AG08396 (cell line): ENCODE data around the gene NBEA.

ENCODE experiments used
- DNase-seq: peaks from one replicate; pipeline ENCODE4 v3.0.0; 2012; ENCODE audit warnings: low spot score, mixed read lengths

NBEA gene

DNA sequence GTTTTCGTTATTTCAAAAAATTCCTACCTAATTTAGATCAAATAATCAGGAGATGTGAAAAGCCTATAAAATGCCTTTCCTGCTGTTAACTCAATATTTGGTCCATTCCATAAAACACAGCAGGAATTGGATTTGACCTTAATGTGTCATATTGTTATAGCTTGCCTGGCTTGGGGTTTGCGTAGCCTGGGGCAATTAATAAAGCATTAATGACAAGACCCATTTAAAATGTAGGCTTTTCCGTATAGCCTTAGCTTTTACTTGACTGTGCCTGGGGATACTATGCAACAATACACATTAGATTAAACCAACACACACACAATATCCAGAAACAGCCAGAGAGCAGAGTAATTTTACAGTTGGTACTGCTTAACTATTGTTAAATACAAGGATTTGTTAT, 651.6 kb downstream of the NBEA start:
- DNase-seq: no peak

DNA sequence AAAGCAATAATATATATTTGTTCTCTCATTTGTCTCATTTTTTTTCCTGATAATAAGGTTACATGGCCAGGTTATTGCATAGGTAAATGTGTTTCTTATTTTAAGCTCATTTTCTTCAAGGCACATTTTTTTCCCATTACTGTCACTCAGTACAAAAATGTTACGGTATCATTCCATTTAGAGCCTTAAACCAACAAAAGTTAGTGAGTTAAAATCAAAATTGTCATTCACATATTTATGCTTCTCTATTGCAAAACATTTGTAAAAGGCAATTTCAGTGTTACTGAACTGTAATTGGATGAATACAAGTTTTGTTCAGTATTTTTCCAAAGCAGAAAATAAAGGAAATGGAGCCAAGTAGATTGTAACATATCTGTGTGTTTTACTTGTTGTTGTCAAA, 652.0 kb downstream of the NBEA start:
- DNase-seq: no peak

DNA sequence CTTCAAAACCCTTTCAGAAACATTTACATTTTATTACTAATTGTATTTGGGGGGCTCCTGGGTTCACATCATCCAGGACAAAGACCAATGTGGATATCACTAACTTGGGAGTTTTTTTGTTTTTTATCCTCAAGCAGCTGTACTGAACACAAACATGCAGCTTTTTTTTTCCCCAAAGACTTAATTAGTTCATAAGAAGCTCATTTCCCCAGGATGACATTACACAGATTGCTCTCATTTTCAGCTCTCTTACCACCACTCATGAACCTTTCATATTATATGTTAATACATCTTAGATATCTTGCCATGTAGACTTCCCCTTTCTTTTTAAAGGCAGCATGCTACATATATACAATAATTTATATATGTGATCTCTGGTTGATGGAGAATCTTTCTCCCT, 653.1 kb downstream of the NBEA start:
- no peak for DNase-seq

DNA sequence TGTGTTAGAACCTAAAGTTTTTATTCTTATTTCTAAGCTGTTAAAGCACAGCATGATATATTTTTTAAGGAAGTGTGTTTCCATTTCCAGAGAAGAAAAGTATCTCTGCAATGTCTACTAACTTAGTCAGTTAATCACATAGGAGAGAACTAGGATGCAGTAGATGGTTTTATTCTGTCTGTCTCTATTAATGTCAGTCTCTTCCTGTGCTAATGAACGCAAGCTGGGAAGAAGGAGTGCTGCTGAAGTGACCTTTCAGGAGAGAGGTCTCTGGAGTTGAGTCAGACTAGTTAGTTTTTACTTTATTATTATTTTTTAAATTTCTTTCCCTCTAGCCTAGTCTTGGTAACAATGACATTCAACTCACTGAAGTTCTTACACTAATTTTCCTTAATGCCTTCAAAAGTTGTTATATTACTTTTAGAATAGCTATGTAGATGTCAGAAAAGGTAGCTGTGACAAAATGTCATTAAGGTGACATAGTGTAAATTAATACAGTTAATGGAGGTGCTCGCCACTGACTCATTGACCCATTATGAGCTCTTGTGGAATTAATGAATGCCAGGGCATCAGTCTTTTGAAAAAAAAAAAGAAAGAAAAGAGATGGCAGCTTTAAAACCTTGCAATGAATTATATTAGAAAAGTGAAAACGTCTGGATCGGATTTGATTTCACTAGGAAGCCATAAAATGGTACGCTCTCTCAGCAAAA, 654.4 kb downstream of the NBEA start:
- no peak for DNase-seq

DNA sequence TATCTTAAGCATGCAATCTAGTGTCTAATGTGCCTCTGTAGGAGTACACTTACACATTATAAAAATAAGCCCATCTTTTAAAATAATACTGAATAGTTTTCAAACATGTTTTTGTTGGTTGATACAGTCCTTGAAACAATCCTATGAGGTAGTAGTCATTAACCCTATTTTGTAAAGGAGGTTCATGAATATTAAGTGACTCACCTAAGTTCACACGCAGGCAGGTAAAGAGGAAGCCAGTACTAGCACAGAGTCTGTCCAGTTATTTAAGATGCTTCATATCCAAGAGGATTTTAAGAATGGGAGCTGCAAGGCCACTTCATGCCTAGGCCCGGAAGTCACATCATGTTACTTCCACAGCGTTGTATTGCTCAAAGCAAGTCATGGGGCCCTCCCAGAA, 655.4 kb downstream of the NBEA start:
- DNase-seq: no peak

DNA sequence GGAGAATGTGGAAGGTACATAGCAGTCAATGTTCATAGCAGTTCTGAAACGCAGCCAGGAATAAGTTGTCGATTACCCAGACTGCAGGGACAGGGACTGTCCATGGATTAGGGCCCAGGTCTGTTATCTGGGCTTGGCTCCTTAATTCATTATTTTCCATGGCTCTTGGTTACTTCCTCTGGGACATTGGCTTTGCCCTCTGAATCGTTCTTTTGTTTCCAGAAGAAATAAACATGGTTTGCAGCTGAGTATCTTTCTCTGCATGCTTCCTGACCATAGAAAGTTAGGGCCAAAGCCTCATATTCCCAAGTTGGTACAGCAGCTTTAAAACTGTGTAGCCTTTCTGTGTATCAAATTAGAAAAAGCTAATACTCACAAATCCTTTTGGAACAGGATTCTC, 656.2 kb downstream of the NBEA start:
- no peak for DNase-seq

DNA sequence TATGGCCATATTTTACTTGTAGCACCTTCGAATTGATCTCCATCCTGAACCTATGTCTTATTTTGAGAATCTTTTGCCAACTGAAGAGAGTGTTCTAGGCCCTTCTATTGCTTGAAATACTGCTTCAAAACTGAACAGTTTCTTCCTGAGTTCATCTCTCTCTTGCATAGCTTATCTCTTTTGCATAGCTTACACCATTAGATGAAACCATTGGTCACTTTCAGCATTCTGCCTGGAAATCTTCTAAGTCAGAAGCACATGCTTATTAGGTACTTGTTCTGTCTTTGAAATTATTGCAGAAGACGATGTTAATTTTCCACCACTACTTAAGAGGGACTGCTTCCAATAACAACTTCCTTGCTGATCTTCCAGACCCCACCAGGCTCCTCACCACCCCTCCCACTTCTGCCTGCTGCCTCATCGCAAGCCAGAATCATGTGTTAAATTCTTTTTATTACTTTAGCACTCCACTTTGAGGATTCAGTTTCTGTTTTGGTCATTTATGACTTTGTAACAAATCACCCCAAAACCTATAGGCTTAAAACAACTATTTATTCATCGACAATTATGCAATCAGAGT, 656.8 kb downstream of the NBEA start:
- no peak for DNase-seq

DNA sequence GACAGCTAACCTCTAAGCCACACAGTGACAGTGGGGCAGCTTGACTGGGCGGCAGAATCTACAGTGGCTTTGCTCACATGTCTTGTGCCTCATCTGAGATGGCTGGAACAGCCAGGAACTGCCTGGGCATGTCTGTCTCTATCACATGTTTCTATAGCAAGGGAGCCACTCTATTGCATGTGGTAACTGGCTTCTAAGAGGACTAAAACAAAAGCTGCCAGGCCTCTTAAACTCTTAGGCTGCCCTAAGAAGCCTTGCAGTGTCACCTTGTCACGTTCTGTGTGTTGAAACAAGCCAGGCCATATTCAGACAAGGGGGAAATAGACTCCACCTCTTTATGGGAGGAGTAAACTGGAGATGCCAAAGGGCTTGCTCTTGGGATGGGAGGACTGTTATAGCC, 657.3 kb downstream of the NBEA start:
- no peak for DNase-seq

DNA sequence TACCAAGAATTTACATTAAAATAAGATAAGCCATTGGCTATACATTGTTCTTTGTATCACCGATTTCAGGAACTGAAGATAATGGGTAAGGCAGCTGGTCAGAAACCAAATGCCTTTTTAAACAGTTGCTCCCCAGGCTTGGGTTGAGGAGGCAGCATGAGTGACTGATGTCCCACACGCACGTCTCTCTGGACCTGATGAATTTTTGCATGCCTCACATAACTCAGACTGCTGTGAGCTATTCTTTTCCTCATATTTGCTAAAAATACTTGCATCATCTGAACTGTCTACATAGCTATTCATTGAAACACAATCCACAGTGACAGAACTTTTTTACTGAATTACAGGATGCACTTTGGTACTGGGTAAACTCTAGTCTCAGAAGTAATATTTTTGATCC, 658.1 kb downstream of the NBEA start:
- peak; percentile 5 for DNase-seq

DNA sequence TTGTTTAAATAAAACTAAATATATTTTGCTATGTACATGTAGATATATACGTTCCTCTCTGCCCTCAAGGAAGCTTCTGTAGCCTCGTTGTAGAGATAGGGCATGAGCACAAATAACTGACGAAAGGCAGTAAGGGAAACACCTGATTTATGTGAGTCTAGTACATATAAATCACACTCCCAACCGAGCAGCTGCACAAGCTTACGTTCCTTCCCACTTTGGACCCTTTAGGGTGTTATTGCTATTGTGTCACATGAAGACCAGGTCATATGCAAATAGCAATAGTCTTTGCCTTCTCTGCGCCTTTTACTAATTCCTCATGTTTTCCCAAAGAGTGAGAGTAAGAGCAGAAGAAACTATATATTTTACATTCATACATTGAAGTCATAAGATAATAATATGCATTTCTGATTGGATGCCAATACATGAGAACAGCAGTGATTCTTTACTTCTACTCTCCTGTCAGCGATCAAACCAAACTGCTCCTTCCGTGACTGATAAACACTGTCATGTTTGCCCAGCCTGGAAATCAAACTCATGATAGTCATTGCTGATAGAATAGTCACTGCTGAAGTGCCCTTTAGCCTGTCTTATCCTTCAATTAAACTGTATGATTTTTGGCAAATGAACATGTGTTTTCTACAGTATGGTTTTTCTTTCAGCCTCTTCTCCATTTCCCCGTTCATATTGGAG, 661.7 kb downstream of the NBEA start:
- no peak for DNase-seq

DNA sequence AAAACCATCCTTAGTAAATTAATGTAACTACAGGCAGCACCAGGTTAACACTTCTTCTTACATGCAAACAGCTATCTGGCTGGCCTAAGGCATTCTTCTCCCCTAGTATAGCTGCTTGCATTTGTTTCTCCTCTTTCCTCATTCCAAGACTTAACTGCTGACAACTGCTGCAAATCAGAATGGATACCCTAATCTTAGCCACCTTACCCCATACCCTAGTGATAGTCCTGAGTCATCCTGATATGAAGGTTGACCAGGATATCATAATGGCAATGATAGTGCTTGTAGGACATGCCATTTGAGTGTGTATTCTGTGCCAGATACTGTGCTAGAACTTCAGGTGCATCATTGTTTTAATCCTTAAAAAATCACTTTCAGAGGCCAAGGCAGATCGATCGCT, 672.6 kb downstream of the NBEA start:
- no peak for DNase-seq

DNA sequence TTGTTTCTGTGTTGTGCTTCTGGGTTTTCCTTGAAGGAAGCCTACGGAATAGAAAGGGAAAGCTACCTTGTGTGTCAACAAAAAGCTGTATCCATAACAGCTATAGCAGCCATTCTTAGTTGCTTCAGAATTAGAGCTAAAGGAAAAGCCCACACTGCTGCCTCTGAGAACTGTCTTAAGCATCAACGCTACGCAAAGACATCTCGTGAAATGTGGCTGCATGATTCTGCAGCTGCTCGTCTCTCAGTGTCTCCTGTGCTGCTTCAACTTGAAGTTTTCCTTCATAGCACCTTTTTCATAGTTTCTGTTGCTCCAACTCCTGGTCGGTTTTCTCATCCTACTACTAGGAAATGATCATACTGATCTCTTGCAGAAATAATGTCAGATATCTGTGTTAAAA, 675.4 kb downstream of the NBEA start:
- DNase-seq: no peak

DNA sequence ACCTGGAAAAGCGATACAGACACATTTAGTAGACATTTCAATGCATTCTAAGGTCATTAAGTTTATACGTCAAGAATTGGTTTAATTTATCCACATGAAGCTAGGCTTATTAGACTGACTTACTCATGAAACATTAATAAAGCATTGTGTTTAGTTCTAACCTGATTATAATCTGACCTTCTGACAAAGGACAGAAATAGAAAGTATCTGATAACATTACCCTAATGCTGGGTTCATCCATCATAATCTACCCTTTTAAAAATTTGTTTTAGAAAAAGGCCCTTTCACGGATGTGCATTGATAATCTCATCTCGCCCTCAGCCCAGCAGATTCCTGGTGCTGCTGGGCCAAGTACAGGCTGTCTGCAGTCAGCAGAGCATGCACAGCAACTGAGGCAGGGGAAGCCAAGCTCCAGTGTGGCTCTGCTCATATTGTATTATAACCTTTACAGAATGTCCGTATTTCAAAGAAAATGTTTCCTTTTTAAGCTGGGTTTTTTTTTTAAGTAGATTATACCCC, 676.6 kb downstream of the NBEA start:
- no peak for DNase-seq

DNA sequence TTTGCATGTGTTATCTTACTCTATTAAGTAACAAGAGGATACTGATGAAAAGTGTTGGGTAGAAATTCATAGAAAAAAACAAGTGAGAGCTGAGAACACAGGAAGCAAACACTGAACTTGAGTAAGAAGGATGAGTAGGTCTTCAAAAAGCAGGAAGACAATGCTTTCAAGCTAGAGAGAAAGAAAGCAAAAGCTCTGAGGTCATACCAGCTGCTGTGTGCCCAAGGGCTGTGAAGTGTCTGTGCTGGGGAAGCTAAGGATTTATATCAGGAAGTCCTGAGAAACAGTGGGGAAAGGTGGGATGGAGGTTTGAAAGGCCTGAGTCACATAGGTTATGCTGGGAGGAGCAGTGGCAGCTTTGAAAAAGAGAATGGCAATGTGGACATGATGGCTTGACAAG, 679.9 kb downstream of the NBEA start:
- DNase-seq: no peak

DNA sequence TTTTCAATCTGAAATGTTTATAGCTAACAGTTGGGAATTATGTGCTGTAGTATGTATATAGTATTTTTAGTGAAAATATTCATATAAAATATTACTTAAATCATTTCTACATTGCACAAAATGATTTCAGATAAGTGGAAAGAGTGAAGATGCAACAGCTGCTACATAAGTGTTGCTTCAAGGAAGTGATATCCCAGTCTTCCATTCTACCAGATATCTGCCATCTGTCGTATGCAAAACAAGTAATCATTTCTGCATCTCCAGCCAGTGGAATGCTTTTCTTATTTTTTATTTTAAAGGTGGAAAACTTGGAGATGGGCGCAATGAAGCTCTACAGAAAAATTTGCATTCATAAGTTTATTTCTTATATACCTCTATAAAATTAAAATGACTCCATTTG, 687.0 kb downstream of the NBEA start:
- no peak for DNase-seq

DNA sequence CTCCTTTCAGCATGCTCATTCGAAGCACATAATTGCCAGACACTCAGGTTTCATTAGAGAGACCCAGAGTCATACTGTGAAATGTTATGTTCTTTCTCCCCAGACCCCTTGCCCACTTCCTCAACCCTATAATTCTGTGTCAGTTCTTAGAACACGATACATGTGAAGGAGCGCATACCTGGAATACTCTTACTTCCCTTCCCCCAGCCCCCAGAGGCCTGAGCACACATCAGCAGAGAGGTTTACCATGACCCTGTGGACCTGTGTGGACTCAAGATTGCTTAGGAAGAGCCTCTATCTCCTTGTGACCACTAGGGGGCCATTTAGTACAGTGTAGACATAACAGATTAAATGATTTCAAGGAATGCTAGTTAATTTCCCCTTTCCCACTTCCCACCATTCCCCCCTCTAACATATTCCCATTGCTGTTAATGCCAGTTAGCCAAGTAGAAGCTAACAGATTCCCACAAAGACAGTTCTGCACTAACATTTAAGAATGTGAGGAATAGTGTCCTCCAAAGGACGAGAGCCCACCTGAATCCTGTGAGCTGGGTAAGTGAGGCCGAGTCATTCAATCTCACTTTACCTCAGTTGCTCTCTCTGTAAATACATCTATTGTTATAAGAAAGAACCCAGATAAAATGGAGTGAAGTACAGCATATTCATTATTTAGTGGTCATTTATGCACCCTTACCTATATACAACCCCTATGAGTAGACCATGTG, 688.6 kb downstream of the NBEA start:
- DNase-seq: peak; percentile 30

DNA sequence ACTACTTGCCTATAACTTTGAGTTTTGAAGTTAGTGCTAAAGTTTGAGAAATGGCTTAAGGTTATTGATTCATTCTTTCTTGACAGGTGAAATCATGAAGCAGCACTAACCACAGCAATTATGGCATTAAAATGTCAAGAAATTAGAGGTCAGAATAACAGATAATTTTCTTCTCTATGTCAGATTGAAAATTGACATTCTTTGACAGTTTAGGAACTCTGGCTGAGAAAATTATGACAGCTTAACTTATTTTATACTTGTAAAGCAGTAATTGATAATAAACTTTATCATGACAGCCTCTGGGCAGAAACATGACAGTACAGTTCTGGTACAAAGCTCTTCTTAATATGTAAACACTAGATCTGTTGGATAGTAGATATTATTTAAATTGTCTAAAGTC, 689.6 kb downstream of the NBEA start:
- DNase-seq: no peak

DNA sequence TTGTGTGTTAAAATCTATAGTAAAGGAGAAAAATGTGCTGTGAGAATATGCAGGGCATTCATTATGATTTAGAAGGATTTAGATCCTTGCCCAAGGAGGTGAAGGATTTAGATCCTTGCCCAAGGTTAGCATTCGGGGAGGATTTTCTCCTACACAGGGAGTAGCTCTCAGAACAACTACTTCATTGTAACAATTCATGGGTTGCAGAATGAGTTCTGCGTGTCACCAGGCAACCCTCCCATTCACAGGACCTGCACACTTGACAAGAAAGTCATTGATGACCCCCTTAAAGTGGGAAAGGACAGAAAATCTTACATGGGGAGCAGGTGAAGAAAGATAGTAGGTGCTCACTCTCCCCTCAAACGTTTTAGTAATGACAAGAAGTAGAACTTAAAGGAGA, 701.6 kb downstream of the NBEA start:
- DNase-seq: no peak

DNA sequence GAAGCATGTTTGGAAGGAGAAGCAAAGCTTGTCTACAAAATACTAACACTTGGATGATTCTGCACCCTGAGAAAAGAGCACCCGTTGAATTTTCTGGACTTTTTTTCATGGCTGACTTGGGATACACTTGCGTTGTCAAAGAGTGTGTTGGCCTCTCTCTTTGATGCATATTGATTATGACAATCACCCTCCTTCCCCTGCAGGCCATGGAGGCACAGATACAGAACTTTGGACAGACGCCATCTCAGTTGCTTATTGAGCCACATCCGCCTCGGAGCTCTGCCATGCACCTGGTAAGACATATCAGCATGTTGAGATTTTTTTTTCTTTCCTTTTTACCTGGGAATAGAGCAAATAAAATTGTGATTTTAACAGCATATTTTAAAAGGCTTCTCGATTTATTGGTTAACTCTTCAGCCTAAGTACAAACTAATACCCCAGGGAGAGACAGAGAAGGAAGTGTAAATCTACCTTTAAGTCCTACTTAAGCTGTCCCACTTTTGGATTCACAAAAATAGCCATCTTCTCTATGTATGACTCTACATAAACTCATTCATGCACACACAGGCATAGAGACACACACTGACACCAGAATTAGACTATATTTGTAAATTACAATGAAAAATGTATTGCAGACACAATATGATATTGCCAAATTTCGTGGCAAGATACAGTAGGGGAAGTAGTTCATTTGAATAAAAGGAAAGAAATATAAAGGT, 704.1 kb downstream of the NBEA start:
- no peak for DNase-seq

DNA sequence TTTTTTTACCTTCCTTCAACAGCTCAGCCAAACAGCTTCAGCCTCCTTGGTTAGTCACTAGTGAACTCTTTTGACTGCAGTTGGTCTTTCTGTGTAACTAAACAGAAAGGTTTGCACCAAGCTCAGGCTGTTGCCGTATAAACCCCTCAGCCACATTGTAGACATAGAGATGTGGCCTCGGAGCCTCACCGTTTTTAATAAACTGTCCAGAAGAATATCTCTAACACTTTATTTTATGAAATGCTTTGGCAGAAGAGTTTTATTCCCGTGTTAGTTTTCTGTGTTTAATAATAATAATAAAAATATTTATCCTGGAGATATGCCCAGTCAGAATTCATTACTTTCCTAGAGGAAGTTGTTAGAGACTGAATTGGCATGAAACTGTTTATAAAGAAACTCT, 706.1 kb downstream of the NBEA start:
- DNase-seq: peak; percentile 26

DNA sequence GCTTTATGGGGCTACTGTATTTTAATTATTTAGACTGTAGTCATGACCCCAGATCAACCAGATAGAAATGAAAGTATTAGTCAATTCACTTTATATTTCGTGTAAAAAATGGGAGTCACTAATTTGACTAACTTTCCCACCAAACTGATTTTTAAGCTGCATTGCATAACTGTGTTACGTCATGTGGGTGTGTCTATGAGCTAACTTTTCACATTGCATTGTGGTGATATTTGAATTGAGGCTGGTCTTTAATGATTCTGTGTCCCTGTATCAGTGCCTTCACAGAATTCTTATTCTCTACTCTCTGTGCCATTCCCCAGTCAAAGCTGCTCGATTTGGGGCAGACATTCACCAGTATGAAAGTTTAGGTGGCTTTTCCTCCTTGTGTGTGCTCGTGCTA, 707.1 kb downstream of the NBEA start:
- no peak for DNase-seq

DNA sequence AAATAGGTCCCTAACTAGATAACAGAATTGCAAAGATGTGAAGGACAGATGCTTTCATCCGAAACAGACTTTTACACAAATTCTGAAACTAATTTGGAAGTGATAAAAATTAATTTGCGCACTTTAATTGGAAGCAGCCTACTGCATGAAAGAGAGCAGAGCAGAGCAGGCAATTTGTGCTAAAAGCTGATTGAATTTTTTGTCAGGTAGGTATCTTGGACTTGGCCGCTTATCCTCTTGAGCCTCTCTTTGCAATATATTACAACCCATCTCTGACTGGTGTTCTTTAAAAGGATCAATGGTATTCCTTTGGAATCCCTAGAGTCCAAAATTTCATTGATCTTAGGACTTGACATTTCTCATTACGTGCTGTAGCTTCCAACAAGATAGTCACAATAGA, 717.7 kb downstream of the NBEA start:
- DNase-seq: no peak
